Measurements from ENCODE around the gene ST7L. TPM values are rescaled to one million over a fixed set of nuclear protein-coding genes. Genes with fewer than 3 reads are reported as not detected.

Gene ST7L
- total RNA-seq, 2 donors from 2014 or later, result 10.5 to 14.5 TPM

- H3K4me3 ChIP-seq, result no peak overlapping the region
- H3K36me3 ChIP-seq, result peaks cover 20% of the 10 kb centered on the region
- H3K9me3 ChIP-seq, result no peaks in the 10 kb centered on the region
- DNase-seq (ENCODE audit: low spot score), result no peak
- TF ChIP-seq, protein P1, sequence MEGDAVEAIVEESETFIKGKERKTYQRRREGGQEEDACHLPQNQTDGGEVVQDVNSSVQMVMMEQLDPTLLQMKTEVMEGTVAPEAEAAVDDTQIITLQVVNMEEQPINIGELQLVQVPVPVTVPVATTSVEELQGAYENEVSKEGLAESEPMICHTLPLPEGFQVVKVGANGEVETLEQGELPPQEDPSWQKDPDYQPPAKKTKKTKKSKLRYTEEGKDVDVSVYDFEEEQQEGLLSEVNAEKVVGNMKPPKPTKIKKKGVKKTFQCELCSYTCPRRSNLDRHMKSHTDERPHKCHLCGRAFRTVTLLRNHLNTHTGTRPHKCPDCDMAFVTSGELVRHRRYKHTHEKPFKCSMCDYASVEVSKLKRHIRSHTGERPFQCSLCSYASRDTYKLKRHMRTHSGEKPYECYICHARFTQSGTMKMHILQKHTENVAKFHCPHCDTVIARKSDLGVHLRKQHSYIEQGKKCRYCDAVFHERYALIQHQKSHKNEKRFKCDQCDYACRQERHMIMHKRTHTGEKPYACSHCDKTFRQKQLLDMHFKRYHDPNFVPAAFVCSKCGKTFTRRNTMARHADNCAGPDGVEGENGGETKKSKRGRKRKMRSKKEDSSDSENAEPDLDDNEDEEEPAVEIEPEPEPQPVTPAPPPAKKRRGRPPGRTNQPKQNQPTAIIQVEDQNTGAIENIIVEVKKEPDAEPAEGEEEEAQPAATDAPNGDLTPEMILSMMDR (IDR thresholded peaks at IDR 0.05), result no peak
- H3K27ac ChIP-seq, result no peak overlapping the region
- H3K4me1 ChIP-seq, result peaks cover 0 to 17% of the 10 kb centered on the region in 2 donors
- no peaks in the 10 kb centered on the region for H3K27me3 ChIP-seq
Observed at GRCh38 chr1:112542206-112542973, 76.6 kb downstream of the ST7L start.

- peaks cover 0 to 25% of the 10 kb centered on the region in 2 donors for H3K4me1 ChIP-seq
- H3K4me3 ChIP-seq, result no peak overlapping the region
- no peak overlapping the region for H3K27ac ChIP-seq
- no peaks in the 10 kb centered on the region for H3K27me3 ChIP-seq
- DNase-seq (ENCODE audit: low spot score), result no peak
- no peaks in the 10 kb centered on the region for H3K9me3 ChIP-seq
- TF ChIP-seq, protein P1 (IDR thresholded peaks at IDR 0.05), result no peak
- peaks cover 20% of the 10 kb centered on the region for H3K36me3 ChIP-seq
Observed at GRCh38 chr1:112541299-112541698, 77.6 kb downstream of the ST7L start.

GRCh38 chr1:112540226-112540794 is 78.6 kb downstream of the ST7L start:
- no peak for DNase-seq (ENCODE audit: low spot score)
- H3K4me3 ChIP-seq, result no peak overlapping the region
- H3K27ac ChIP-seq, result no peak overlapping the region
- peaks cover 0 to 25% of the 10 kb centered on the region in 2 donors for H3K4me1 ChIP-seq
- TF ChIP-seq, protein P1 (IDR thresholded peaks at IDR 0.05), result no peak
- peaks cover 20% of the 10 kb centered on the region for H3K36me3 ChIP-seq
- H3K27me3 ChIP-seq, result no peaks in the 10 kb centered on the region
- H3K9me3 ChIP-seq, result no peaks in the 10 kb centered on the region

GRCh38 chr1:112538883-112539282 is 80.1 kb downstream of the ST7L start:
- no peak for DNase-seq (ENCODE audit: low spot score)
- Histone ChIP-seq H3K27ac (no peak overlapping the region), H3K9me3 (no peaks in the 10 kb centered on the region), H3K36me3 (peaks cover 20% of the 10 kb centered on the region), H3K4me3 (no peak overlapping the region), H3K27me3 (no peaks in the 10 kb centered on the region), H3K4me1 (peaks cover 0 to 25% of the 10 kb centered on the region in 2 donors)
- TF ChIP-seq, protein P1 (IDR thresholded peaks at IDR 0.05), result no peak

DNA sequence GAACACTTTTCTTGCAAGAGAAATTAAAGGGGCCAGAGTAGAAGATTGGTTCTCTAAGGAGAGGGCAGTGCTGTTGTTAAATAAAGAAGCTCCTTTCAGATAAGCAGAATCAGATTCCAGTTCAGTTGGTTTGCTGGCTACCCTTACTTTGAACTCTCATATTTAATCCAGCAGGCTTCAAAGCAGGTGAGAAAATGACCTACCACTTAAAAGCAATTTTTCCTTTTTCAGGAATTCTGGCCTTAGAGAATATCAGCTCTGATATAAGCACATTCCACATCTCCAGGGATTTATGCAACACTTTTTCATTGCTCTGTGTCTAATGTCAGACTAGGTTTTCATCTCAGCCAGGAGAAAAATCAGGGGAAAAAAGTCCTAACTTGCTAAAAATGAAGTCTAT is 81.5 kb downstream of the ST7L start:
- no peak for DNase-seq (ENCODE audit: low spot score)
- H3K36me3 ChIP-seq, result peaks cover 20% of the 10 kb centered on the region
- TF ChIP-seq, protein P1 (IDR thresholded peaks at IDR 0.05), result no peak
- no peaks in the 10 kb centered on the region for H3K27me3 ChIP-seq
- no peaks in the 10 kb centered on the region for H3K9me3 ChIP-seq
- peaks cover 0 to 25% of the 10 kb centered on the region in 2 donors for H3K4me1 ChIP-seq
- no peak overlapping the region for H3K27ac ChIP-seq
- H3K4me3 ChIP-seq, result no peak overlapping the region
